ENCODE results near the gene PLA1A.

DNA sequence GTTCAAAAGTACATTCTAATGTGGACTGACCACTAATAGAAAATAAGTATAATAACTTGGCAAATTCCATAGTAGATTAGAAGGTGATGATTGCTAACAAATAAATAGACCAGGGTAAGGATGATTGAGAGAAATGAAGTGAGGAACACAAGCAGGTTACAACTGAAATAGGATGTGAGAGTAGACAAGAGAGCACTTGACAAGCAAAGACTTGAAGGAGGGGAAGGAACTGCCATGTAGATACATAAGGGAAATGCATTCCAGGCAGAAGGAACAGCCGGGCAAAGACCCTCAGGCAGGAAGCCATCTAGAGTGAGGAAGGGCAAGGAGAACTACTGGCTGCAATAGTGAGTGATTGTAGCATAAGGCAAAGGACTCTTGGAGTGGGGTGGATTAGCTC is 5.0 kb downstream of the PLA1A start:
- no peak for TF ChIP-seq CTCF (conservative IDR thresholded peaks at IDR 0.05; ENCODE audit: low read depth, low read length)
- no peak for TF ChIP-seq EZH2 (IDR thresholded peaks at IDR 0.05; ENCODE audit: borderline replicate concordance, low read depth, low read length, poor library complexity, severe bottlenecking)

All from A673 (cell line).